ENCODE measurements around the gene PDIA5.

DNA sequence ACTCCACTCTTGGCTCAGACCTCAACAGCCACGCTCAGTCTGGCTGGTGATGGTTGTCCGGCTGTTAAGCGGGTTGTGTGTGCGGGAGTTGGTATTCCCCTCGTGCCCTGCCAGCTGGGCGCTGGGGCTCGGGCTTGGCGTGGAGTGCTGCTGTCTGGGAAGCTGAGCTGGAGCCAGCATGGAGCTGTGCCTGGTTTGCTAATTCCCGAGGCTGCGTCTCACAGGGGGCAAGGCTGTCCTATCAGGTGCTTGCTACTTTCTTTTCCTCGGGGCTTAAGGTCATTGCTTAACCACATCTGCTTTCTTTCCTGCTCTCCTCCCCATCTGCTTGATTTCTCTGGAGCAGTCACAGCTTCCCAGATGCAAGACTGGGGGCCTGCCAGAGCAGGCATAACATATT lies 29.9 kb downstream of the PDIA5 start:
- peak; percentile 14 to 63 (median 49) for TF ChIP-seq POLR2AphosphoS5 (IDR thresholded peaks at IDR 0.05)
- TF ChIP-seq, protein P1, sequence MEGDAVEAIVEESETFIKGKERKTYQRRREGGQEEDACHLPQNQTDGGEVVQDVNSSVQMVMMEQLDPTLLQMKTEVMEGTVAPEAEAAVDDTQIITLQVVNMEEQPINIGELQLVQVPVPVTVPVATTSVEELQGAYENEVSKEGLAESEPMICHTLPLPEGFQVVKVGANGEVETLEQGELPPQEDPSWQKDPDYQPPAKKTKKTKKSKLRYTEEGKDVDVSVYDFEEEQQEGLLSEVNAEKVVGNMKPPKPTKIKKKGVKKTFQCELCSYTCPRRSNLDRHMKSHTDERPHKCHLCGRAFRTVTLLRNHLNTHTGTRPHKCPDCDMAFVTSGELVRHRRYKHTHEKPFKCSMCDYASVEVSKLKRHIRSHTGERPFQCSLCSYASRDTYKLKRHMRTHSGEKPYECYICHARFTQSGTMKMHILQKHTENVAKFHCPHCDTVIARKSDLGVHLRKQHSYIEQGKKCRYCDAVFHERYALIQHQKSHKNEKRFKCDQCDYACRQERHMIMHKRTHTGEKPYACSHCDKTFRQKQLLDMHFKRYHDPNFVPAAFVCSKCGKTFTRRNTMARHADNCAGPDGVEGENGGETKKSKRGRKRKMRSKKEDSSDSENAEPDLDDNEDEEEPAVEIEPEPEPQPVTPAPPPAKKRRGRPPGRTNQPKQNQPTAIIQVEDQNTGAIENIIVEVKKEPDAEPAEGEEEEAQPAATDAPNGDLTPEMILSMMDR (IDR thresholded peaks at IDR 0.05), result no peak

Data from sigmoid colon (tissue), 4 donors.